OCI-LY3 (cell line): ENCODE data around the gene MYO1E.

Experiments
- H2AFZ ChIP-seq: fragments of 200-600, 300-600 bp; shearing (Covaris generic); 2 replicates; pipeline ENCODE4 v1.6.0; 2014; ENCODE audit warnings: antibody characterized with exemption, low read depth, low read length
- H3K27ac ChIP-seq: fragments of 200-600, 300-600 bp; sonication (generic); 2 replicates; pipeline ENCODE4 v1.5.1; 2014; ENCODE audit warnings: mild to moderate bottlenecking, low read length, moderate library complexity, mixed read lengths
- H3K27me3 ChIP-seq: fragments of 200-600, 300-600 bp; sonication (generic); 2 replicates; pipeline ENCODE4 v1.6.1; 2014; ENCODE audit warnings: low read depth, low read length, mixed read lengths
- H3K36me3 ChIP-seq: fragments of 200-600, 300-600 bp; sonication (generic); replicated peaks from 2 replicates; pipeline ENCODE3; 2014; ENCODE audit warnings: low read depth, low read length, mixed read lengths
- H3K4me1 ChIP-seq: fragments of 300-600, 200-600 bp; sonication (generic); 2 replicates; pipeline ENCODE4 v1.6.1; 2014; ENCODE audit warnings: low read length, mixed read lengths
- H3K4me2 ChIP-seq: fragments of 200-600, 300-600 bp; sonication (generic); 2 replicates; pipeline ENCODE4 v1.6.1; 2014; ENCODE audit warnings: low read length, mixed read lengths
- H3K4me3 ChIP-seq: fragments of 300-600, 200-600 bp; sonication (generic); 2 replicates; pipeline ENCODE4 v1.5.1; 2014; ENCODE audit warnings: antibody characterized with exemption, mild to moderate bottlenecking, low read length, moderate library complexity
- H3K79me2 ChIP-seq: fragments of 300-600, 200-600 bp; shearing (Covaris generic); 2 replicates; pipeline ENCODE4 v1.6.1; 2014; ENCODE audit warnings: mild to moderate bottlenecking, low read length, mixed read lengths
- H3K9ac ChIP-seq: fragments of 300-600, 200-600 bp; shearing (Covaris generic); 2 replicates; pipeline ENCODE4 v1.6.0; 2014; ENCODE audit warnings: mild to moderate bottlenecking, low read length, moderate library complexity
- H3K9me3 ChIP-seq: fragments of 200-600, 300-600 bp; shearing (Covaris generic); 2 replicates; pipeline ENCODE4 v1.6.1; 2014; ENCODE audit warnings: low read length, mixed read lengths; ENCODE audit not compliant: insufficient read depth
- H4K20me1 ChIP-seq: fragments of 200-600, 300-600 bp; sonication (generic); 2 replicates; pipeline ENCODE4 v1.6.1; 2016; ENCODE audit warnings: low read length, mixed read lengths; ENCODE audit not compliant: insufficient read depth
- EZH2phosphoT487 ChIP-seq: fragments of 200-600 bp; shearing (Covaris generic); IDR thresholded peaks from 2 replicates; pipeline ENCODE4 v1.6.1; 2018; ENCODE audit warnings: antibody characterized with exemption, mixed run types, low read depth
- TF ChIP-seq, protein P1 (sequence below): fragments of 200-600, 300-600 bp; sonication (generic); IDR thresholded peaks from 2 replicates; pipeline ENCODE4 v1.5.1; 2014; ENCODE audit warnings: antibody characterized with exemption, low read length, low read depth

Gene MYO1E

DNA sequence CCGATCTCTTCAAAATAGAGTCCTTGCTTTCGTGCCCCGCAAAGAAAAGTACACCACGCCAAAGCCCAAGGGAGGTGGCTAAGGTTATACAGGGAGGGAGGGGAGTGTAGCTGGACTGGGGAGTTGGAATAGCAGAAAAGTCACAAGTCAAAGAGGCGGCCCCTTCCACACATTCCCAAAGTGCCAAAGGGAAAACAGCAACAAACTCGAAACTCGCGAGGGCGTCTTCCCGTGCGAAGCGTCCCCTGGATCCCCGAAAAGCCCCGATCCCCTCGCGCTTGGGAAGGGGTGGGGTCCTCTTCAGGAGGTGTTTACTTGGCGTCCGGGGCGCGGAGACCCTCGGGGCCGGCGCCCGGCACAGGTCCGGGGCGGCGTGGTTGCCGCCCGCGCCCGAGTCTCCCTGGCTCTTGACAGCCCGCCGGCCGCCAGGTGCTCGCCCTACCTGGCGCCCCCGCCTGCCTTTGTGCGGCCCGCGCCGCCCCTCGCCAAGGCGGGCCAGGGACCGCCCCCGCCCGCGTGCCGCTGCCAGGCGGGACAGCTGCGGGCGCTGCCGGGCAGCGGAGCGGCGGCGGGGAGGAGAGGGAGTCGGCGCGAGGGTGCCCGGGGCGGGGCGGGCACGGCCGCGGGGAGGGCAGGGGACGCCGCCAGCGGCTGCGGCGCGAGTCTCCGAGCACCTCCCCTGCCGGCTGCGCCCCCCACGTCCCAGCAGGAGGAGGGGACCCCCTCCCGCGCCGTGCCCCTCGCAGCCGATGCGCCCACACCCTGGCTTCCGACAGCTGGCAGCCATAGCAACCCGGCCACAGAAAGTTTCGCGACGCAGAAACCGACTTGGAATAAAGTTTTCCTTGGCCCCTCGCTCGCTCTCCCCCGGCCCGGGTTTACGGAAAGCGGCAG is 966 bp downstream of the MYO1E start:
- peak overlapping the region; percentile 94 for H3K4me2 ChIP-seq
- H3K4me1 ChIP-seq = peaks cover 34% of the 10 kb centered on the region
- peaks cover 19% of the 10 kb centered on the region for H4K20me1 ChIP-seq
- H3K79me2 ChIP-seq = peaks cover 23% of the 10 kb centered on the region
- peaks cover 24% of the 10 kb centered on the region for H3K27me3 ChIP-seq
- H3K9me3 ChIP-seq = no peaks in the 10 kb centered on the region
- 0 out of 2 replicates have a peak, but pooled peaks have one; percentile 24 for TF ChIP-seq EZH2phosphoT487
- TF ChIP-seq, protein P1, sequence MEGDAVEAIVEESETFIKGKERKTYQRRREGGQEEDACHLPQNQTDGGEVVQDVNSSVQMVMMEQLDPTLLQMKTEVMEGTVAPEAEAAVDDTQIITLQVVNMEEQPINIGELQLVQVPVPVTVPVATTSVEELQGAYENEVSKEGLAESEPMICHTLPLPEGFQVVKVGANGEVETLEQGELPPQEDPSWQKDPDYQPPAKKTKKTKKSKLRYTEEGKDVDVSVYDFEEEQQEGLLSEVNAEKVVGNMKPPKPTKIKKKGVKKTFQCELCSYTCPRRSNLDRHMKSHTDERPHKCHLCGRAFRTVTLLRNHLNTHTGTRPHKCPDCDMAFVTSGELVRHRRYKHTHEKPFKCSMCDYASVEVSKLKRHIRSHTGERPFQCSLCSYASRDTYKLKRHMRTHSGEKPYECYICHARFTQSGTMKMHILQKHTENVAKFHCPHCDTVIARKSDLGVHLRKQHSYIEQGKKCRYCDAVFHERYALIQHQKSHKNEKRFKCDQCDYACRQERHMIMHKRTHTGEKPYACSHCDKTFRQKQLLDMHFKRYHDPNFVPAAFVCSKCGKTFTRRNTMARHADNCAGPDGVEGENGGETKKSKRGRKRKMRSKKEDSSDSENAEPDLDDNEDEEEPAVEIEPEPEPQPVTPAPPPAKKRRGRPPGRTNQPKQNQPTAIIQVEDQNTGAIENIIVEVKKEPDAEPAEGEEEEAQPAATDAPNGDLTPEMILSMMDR = no peak
- peaks cover 2% of the 10 kb centered on the region for H3K36me3 ChIP-seq
- peak overlapping the region; percentile 71 for H2AFZ ChIP-seq
- peak overlapping the region; percentile 62 for H3K9ac ChIP-seq
- peak overlapping the region; percentile 75 for H3K4me3 ChIP-seq
- no peak overlapping the region for H3K27ac ChIP-seq

DNA sequence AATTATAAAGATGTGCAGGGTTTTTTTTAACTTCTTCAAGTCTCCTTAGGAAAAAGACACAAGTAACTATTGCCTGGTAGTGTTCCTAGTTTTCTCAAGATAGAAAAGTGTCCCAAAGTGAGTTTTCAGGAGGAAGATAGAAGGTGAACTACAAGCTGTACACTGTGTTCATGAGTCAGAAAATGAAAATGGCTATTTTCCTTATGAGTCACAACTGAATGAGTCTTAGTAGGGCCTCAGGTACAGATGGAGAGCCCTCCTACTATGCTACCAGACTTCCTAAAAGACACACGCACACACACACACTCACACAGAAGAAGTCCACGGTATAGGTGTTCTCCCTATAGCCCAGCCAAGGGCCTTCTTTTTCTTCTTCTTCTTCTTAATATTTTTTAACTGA is 3.1 kb downstream of the MYO1E start:
- Histone ChIP-seq H4K20me1 (peaks cover 19% of the 10 kb centered on the region), H3K9ac (no peak overlapping the region), H3K4me1 (peaks cover 34% of the 10 kb centered on the region), H3K36me3 (peaks cover 2% of the 10 kb centered on the region), H3K4me3 (no peak overlapping the region), H3K27me3 (peaks cover 21% of the 10 kb centered on the region), H3K4me2 (peak overlapping the region; percentile 31), H3K27ac (no peak overlapping the region), H3K79me2 (peaks cover 29% of the 10 kb centered on the region), H2AFZ (no peak overlapping the region), H3K9me3 (no peaks in the 10 kb centered on the region)
- TF ChIP-seq EZH2phosphoT487 = no peak
- TF ChIP-seq, protein P1 = no peak

DNA sequence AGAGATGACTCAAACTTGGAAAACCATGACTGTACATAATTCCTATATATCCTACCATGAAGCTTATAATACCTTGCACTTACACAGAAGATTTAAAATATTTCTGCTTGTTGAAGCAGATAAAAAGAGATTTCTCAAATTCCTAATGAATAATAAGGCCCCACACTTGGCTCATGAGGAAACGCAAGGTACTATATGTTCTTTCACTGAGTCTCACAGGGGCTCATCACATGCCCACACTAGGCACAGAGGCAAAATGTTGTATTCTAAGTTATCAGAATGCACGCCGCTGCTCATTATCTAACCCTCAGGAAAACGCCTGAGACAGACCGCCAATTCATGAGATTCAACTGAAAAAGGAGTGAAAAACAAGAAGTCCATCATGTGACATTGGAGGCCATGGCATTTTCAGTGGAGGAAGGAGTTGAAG is 5.6 kb downstream of the MYO1E start:
- Histone ChIP-seq H3K9ac (no peak overlapping the region), H3K27ac (no peak overlapping the region), H3K36me3 (peaks cover 2% of the 10 kb centered on the region), H3K4me3 (no peak overlapping the region), H3K79me2 (peaks cover 34% of the 10 kb centered on the region), H4K20me1 (peaks cover 19% of the 10 kb centered on the region), H2AFZ (no peak overlapping the region), H3K27me3 (peaks cover 10% of the 10 kb centered on the region), H3K9me3 (no peaks in the 10 kb centered on the region), H3K4me1 (peaks cover 32% of the 10 kb centered on the region), H3K4me2 (no peak overlapping the region)
- no peak for TF ChIP-seq EZH2phosphoT487

GRCh38 chr15:59366333-59367021 is 6.2 kb downstream of the MYO1E start:
- Histone ChIP-seq H2AFZ (no peak overlapping the region), H4K20me1 (peaks cover 19% of the 10 kb centered on the region), H3K4me2 (no peak overlapping the region), H3K36me3 (peaks cover 2% of the 10 kb centered on the region), H3K79me2 (peaks cover 31% of the 10 kb centered on the region), H3K27ac (no peak overlapping the region), H3K9me3 (no peaks in the 10 kb centered on the region), H3K4me1 (peaks cover 31% of the 10 kb centered on the region), H3K27me3 (peaks cover 8% of the 10 kb centered on the region), H3K9ac (no peak overlapping the region), H3K4me3 (no peak overlapping the region)
- TF ChIP-seq EZH2phosphoT487 = no peak
- TF ChIP-seq, protein P1 = no peak
